Mesothelial cell of epicardium (in vitro differentiated cells): ENCODE data around the gene SLC2A6. TPM values are rescaled to one million over a fixed set of nuclear protein-coding genes. Genes with fewer than 3 reads are reported as not detected.

Source experiments
- DNase-seq, 2 experiments: peaks; one replicate each; pipeline ENCODE4 v3.0.0; 2021; ENCODE audit warnings: low spot score in 2 of 2; ENCODE audit not compliant: unreplicated experiment in 2 of 2
- H3K27ac Mint-ChIP-seq: 2 replicates; pipeline ENCODE4 v1.8.0; 2021; ENCODE audit warnings: mixed read lengths
- H3K27me3 Mint-ChIP-seq: 2 replicates; pipeline ENCODE4 v1.8.0; 2021; ENCODE audit warnings: low read depth, mixed read lengths
- H3K36me3 Mint-ChIP-seq: 2 replicates; pipeline ENCODE4 v1.8.0; 2021; ENCODE audit warnings: mixed read lengths
- H3K4me1 Mint-ChIP-seq: 2 replicates; pipeline ENCODE4 v1.8.0; 2021; ENCODE audit warnings: mixed read lengths
- H3K4me3 Mint-ChIP-seq: 2 replicates; pipeline ENCODE4 v1.8.0; 2021; ENCODE audit warnings: mild to moderate bottlenecking, moderate library complexity, mixed read lengths
- H3K9me3 Mint-ChIP-seq: 2 replicates; pipeline ENCODE4 v1.8.0; 2021; ENCODE audit warnings: mixed read lengths
- total RNA-seq: library from RNA; stranded (reverse); gene quantifications from 3 replicates; pipeline ENCODE4 v1.2.1, GENCODE V29; 2021
- TF ChIP-seq, protein P1 (sequence below): fragments of 200-600 bp; sonication (generic); IDR thresholded peaks from one replicate; pipeline ENCODE4 v1.5.0; 2021; ENCODE audit warnings: antibody characterized with exemption; ENCODE audit not compliant: unreplicated experiment

SLC2A6 gene
- total RNA-seq, 1 donor from 2014 or later, result 9.0 TPM

DNA sequence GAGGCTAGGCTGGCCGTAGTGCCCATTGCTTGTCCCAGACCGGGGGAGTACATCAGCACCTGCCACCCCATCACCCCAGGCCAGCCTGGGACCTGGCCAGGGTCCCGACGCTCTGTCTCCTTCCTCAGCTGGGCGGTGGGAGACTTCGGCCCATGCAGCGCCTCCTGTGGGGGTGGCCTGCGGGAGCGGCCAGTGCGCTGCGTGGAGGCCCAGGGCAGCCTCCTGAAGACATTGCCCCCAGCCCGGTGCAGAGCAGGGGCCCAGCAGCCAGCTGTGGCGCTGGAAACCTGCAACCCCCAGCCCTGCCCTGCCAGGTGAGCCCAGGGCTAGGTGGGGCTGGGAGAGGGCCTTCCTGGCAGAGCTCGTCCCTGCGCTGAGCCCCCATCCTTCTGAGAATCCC, 35.7 kb downstream of the SLC2A6 start:
- TF ChIP-seq, protein P1, sequence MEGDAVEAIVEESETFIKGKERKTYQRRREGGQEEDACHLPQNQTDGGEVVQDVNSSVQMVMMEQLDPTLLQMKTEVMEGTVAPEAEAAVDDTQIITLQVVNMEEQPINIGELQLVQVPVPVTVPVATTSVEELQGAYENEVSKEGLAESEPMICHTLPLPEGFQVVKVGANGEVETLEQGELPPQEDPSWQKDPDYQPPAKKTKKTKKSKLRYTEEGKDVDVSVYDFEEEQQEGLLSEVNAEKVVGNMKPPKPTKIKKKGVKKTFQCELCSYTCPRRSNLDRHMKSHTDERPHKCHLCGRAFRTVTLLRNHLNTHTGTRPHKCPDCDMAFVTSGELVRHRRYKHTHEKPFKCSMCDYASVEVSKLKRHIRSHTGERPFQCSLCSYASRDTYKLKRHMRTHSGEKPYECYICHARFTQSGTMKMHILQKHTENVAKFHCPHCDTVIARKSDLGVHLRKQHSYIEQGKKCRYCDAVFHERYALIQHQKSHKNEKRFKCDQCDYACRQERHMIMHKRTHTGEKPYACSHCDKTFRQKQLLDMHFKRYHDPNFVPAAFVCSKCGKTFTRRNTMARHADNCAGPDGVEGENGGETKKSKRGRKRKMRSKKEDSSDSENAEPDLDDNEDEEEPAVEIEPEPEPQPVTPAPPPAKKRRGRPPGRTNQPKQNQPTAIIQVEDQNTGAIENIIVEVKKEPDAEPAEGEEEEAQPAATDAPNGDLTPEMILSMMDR, result no peak
- Mint-ChIP-seq H3K4me1 (no peaks in the 10 kb centered on the region), H3K36me3 (no peaks in the 10 kb centered on the region), H3K4me3 (no peak overlapping the region), H3K27me3 (peaks cover 9% of the 10 kb centered on the region), H3K9me3 (no peaks in the 10 kb centered on the region), H3K27ac (no peak overlapping the region)
- DNase-seq, result no peak

DNA sequence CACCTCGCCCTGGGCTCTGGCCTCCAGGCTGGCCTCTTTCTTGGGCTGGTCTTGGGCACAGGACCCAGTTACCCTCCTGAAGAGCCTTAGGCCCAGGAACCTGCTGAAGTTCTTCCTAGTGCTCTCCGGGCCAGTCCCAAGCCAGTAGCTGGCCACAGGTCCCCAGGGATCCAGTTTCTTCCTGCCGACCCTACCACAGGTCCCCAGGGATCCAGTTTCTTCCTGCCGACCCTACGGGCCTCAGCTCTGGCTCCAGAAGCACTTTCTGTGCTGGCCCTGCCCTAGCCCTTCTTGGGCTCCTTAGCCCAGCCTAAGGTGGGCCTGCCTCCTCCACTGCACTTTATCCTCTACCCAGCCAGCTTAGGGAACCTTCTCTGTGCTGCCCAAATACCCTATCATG, 37.3 kb downstream of the SLC2A6 start:
- H3K4me1 Mint-ChIP-seq, result no peaks in the 10 kb centered on the region
- no peak for DNase-seq
- peaks cover 8% of the 10 kb centered on the region for H3K27me3 Mint-ChIP-seq
- no peaks in the 10 kb centered on the region for H3K9me3 Mint-ChIP-seq
- TF ChIP-seq, protein P1, result no peak
- H3K4me3 Mint-ChIP-seq, result no peak overlapping the region
- H3K27ac Mint-ChIP-seq, result no peak overlapping the region
- H3K36me3 Mint-ChIP-seq, result no peaks in the 10 kb centered on the region

DNA sequence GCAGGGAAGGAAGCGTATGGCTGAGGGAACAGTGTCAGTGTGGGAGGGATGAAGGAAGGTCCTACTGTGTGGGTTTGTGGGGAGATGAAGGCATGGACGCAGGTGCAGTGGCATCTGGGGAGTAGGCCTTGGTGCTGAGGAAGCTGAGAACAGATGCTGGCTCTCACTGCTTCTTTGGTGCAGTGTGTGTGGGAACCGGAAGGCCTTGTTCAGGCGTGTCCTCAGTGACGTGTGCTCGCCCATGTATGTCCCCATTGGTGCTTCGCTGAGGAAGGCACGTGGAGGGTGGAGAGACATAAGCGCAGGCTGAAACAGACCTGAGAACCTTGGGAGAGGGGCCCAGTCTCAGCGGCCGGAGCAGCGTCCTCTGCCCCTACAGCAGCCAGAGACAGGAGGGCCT, 38.0 kb downstream of the SLC2A6 start:
- Mint-ChIP-seq H3K9me3 (no peaks in the 10 kb centered on the region), H3K4me1 (no peaks in the 10 kb centered on the region), H3K4me3 (no peak overlapping the region), H3K36me3 (no peaks in the 10 kb centered on the region), H3K27ac (no peak overlapping the region), H3K27me3 (peaks cover 4% of the 10 kb centered on the region)
- DNase-seq, result no peak
- TF ChIP-seq, protein P1, result no peak

DNA sequence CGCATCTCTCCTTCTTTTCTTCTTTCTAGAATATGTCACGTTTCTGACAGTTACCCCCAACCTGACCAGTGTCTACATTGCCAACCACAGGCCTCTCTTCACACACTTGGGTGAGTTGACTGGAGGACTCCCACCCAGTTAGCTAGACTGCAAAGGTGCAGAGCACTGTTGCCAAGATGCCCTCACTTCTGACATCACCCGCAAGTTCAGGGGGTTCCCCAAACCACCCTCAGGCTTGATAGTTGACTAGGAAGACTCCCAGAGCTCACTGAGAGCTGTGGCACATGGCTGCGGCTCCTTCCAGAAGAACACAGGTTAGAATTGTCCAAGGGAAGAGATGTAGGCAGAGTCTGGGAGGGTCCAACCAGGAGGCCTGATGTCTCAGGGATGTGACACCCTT, 39.6 kb downstream of the SLC2A6 start:
- Mint-ChIP-seq H3K27me3 (no peaks in the 10 kb centered on the region), H3K36me3 (no peaks in the 10 kb centered on the region), H3K9me3 (no peaks in the 10 kb centered on the region), H3K4me3 (no peak overlapping the region), H3K4me1 (no peaks in the 10 kb centered on the region), H3K27ac (no peak overlapping the region)
- TF ChIP-seq, protein P1, result no peak
- DNase-seq, result no peak

DNA sequence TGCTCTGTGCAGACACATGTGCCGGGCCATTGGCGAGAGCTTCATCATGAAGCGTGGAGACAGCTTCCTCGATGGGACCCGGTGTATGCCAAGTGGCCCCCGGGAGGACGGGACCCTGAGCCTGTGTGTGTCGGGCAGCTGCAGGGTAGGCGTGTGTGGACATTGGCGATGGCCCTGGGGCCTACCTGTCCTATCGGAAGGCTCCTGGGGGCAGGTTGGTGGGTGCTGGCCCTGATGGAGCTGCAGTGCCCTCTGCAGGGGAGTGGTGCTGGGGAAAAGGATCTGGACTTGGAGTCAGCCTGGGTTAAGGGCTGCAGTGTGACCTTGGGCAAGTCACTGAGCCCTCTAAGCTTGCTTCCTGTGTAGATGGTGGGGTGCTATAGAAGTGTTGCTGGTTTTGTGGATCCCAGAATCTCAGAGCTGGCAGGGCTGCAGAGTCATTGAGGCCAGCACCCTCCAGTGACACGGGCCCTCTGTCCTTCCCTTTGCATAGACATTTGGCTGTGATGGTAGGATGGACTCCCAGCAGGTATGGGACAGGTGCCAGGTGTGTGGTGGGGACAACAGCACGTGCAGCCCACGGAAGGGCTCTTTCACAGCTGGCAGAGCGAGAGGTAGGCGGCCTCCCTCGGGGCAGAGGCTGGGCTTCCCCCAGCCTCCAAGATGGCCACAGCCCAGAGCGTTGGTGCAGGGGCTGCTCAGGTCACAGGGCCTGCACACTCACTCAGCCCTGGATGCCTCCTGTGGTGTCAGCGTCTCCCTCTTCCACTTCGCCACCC, 41.0 kb downstream of the SLC2A6 start:
- peaks cover under 1% of the 10 kb centered on the region for H3K27me3 Mint-ChIP-seq
- TF ChIP-seq, protein P1, result no peak
- no peak overlapping the region for H3K4me3 Mint-ChIP-seq
- no peaks in the 10 kb centered on the region for H3K4me1 Mint-ChIP-seq
- DNase-seq, result no peak
- no peaks in the 10 kb centered on the region for H3K36me3 Mint-ChIP-seq
- H3K27ac Mint-ChIP-seq, result no peak overlapping the region
- H3K9me3 Mint-ChIP-seq, result no peaks in the 10 kb centered on the region
